ENCODE measurements around the gene ABCC1.

The ABCC1 gene

DNA sequence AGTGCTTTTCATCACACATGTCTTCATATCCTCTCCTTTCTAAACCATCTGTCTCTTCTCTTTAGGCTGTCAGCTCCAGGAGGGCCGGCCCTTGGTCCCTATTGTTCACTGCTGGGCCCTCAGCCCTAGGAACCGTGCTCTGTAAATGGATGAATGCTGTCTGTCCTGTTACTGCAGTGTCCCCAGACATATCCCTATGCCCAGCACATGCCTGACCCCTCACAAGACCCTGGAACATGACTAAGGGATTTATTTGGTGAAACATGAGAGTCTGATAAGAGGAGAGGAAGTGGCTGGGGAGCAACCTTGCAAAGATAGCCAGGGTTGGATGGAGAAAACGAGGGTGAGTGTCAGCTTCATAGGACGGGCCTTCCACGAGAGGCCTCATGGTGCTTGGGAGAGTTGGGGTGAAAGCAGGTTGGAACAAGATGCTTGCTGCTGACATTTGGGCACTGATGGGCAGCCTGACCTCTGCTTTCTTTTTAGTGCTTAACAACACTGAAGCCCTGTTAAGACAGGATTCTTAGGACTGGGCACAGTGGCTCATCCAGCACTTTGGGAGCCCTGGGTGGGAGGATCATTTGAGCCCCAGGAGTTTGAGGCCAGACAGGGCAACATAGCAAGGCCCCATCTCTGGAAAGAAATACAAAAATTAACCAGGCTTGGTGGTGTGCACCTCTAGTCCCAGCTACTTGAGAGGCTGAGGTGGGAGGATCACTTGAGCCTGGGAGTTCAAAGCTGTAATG is 39.0 kb downstream of the ABCC1 start:
- in situ Hi-C loops (cut with MboI; ENCODE audit: low sequenced_read_pairs): no loop called here

DNA sequence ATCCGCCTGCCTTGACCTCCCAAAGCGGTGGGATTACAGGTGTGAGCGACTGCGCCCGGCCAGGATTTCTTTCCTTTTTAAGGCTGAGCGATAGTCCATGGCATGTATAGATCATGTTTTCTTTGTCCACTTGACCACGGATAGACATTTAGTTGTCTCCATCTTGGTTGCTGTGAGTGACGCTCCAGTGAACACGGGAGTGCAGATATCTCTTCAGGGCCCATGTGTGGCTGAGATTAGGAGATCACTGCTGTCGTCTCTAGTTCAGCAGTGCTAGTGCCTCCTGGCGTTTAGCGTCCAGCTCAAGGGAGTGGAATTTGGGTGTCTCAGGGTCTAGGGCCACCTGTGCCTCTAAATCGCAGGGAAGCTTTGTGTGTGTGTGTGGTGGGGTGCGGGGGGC is 41.5 kb downstream of the ABCC1 start:
- in situ Hi-C loops (cut with MboI; ENCODE audit: low sequenced_read_pairs): no loop called here

DNA sequence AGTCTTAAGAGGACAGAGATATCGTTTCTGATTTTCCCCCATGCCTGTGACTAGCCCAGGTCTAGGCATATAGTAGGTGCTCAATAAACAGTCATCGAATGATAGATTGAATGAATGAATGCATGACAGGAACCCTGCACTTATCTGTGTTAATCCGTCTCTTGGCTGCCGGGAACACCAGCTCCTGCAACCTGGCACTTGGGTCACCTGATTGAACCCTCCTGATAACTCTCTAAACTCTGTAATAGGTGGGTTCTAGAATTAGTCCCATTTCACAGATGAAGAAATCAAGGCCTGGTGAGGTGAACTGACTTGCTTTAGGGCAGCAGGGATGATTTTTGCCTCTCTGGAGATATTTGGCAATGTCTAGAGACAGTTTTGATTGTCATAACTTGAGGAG is 43.7 kb downstream of the ABCC1 start:
- in situ Hi-C loops (cut with MboI; ENCODE audit: low sequenced_read_pairs): no loop called here

DNA sequence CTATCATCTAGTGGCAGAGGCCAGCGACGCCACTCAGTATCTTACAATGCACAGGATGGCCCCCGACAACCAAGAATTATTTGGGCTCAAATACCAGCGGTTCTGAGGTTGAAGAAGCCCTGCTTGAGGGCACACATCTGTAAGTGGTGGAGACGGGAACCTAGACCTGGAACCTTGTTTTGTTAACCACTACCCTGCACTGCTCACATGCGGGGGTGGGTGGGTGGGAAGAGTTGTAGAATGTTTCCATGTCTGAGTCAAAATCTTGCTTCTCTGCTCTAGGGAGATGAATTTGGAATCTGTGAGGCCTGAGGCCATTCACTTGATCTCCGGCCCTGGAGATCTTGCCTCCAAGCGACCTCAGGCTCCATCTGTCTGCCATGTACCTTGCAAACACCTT is 44.1 kb downstream of the ABCC1 start:
- in situ Hi-C loops (cut with MboI; ENCODE audit: low sequenced_read_pairs): no loop called here

DNA sequence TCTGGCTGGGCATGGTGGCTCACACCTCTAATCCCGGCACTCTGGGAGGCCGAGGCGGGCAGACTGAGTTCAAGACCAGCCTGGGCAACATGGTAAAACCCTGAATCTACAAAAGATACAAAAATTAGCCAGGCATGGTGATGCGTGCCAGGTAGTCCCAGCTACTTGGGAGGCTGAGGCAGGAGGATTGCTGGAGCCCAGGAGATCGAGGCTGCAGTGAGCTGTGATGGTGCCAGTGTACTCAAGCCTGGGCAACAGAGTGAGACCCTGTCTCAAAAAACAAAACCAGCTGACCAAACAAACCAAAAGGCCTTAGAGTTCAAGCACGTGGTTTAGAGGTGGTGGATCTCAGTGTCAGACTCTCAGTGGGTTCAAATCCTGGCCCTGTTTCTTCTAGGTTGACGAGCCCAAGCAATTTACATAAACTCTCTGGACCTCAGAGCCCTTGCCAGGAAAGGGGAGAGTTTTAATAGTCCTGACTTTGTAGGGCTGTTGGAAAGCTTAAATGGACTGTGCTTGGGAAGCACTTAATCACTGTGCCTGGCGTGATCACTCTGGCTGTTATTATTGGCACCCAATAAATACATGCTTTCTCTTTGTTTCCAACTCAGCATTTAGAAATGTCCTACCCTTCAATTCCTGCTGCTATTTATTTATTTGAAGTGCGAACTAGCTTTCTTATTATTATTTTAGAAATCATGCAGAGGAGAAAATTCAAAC is 44.7 kb downstream of the ABCC1 start:
- in situ Hi-C loops (cut with MboI; ENCODE audit: low sequenced_read_pairs): no loop called here

DNA sequence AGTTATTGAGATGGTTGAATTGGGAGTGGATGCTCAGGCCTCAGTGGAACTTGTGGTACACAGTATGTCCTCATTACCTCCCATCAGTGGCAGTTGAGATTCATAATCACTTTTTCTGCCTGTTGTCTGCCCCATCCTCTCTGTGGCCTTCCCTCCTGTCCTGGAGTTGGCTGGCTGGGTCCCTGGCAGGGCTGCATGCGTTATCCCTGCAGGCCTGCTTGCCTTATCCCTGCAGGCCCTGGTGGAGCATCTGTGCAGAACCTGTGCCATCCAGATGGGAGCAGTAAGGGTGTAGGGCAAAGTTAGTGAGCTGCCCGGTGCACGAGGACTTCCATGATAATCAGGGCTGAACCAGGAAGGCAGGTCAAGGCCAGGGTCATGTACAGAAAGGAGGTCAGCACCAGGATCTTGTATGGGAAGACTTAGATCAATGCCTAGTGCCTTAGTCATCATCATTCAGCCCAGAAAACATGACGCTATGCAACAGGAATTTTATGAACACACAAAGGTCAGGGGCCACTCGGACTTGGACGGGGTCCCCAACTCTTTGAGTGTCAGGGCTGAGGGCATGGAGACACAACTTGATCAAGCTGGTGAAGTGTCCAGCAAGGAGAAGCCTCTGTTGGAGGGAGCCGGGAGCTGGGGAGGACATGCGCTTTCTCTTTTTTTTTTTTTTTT is 47.2 kb downstream of the ABCC1 start:
- in situ Hi-C loops (cut with MboI; ENCODE audit: low sequenced_read_pairs): no loop called here

DNA sequence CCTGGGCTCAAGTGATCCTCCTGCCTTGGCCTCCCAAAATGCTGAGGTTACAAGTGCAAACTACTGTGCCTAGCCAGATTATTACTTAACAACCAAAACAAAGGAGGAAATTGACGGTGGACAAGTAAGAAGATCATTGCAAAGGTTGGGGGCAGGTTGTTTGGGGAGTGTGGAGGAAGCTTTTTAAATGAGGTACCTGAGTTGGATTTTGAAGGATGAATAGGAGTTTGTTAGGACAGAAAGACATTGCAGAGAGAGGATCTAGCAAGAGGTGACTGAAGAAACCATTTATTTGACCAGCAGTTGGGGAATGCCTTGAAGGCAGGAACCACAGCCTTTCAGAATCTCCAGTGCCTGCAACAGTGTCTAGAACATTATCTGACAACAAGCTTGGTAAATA is 51.3 kb downstream of the ABCC1 start:
- in situ Hi-C loops (cut with MboI; ENCODE audit: low sequenced_read_pairs): no loop called here

DNA sequence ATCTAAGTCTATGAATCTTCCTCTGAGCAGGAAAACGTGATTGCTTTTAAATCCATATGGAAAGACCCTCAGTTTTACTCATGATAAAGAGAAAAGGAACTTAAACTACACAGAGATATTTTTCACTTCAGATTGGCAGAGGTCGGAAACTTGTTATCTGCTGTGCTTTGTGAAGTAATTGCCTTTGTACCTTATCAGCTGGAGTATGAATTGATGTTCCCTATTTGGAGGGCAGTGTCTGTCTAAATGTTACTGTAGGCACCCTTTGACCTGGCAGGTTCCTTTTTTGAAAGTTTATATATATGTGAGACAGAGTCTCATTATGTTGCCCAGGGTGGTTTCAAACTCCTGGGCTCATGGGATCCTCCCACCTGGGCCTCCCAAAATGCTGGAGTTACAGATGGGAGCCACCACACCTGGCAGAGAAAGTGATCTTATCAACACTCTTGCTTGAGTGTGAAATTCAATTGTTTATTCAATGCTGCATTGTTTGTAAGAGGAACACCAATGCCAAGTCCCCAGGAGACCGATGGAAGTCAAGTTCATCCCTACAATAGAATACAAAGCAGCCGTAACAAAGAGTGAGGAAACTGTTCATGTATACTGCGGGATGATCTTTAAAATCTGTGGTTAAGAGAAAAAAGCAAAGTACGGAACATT is 52.3 kb downstream of the ABCC1 start:
- in situ Hi-C loops (cut with MboI; ENCODE audit: low sequenced_read_pairs): no loop called here

DNA sequence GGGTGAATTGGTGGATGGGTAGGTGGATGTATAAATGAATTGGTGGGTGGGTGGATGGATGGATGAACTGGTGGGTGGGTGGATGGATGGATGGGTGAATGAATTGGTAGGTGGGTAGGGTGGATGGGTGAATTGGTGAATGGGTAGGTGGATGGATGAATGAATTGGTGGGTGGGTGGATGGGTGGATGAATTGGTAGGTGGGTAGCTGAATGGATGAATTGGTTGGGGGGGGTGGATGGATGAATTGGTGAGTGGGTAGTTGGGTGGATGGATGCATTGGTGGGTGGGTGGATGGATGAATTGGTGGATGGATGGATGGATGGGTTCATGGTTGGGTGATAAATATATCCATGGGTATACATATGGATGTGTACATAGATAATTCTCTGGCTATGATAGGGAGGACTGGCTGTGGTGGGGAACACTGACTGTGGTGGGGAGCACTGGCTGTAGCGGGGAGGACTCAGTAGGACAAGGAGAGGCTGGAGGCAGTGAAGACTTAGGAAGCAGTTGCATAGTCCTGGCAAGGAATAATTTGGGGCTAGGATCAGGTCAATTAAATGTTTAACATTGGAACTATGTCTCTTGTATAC is 54.4 kb downstream of the ABCC1 start:
- in situ Hi-C loops (cut with MboI; ENCODE audit: low sequenced_read_pairs): no loop called here

DNA sequence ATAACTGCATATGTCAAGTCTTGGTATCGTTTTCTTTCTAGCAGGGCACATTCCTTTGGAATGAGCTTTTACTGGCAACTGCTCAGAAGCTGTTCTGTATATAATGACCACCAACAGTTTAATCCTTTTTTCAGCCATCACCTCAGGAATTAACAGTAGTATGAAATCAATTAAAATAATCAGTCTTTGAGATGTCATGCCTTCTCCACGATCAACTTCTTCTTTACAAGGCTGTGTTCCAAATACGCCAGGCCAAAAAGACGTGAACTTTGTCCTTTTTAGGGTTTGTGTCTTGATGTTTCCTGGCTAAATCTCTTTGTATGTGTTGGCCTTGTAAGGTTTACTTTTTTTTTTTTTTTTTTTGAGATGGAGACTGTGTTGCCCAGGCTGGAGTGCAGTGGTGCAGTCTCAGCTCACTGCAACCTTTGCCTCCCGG is 54.9 kb downstream of the ABCC1 start:
- in situ Hi-C loops (cut with MboI; ENCODE audit: low sequenced_read_pairs): no loop called here

DNA sequence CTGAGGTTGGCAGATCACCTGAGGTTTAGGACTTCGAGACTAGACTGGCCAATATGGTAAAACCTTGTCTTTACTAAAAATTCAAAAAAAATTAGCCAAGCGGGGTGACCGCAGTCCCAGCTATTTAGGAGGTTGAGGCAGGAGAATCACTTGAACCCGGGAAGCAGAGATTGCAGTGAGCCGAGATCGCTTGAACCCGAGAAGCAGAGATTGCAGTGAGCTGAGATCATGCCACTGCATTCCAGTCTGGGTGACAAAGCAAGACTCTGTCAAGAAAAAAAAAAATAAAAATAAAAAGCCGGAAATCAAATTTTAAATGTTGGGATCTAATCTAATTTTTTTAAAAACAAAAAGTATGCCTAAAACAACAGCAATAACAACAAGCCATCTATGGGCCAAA is 56.3 kb downstream of the ABCC1 start:
- in situ Hi-C loops (cut with MboI; ENCODE audit: low sequenced_read_pairs): no loop called here

DNA sequence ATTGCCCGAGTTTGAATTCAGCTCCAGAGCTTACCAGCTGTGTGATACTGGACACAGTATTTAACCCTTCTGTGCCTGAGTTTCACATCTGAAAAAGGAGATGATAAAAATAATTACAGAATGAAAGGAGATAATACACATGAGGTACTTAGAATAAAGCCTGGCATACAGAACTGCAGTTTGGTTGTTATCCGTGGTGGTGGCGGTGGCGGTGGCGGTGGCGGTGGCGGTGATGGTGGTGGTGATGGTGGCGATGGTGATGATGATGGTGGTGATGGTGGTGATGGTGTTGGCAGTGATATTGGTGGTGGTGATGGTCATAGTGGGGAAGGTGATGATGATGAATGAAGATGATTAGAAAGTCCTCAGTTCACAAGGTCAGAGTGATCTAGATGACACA is 57.2 kb downstream of the ABCC1 start:
- in situ Hi-C loops (cut with MboI; ENCODE audit: low sequenced_read_pairs): no loop called here

DNA sequence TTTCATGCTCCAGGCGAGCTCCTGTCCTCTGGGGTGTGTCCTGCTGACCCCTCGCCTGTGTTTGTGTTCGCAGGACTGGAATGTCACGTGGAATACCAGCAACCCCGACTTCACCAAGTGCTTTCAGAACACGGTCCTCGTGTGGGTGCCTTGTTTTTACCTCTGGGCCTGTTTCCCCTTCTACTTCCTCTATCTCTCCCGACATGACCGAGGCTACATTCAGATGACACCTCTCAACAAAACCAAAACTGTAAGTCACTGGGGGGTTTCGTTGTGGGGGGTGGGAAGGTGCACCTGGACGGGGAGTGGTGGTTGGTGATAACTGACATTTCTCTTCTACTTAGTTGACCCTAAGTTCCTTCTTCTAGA is 58.3 kb downstream of the ABCC1 start:
- in situ Hi-C loops (cut with MboI; ENCODE audit: low sequenced_read_pairs): no loop called here

DNA sequence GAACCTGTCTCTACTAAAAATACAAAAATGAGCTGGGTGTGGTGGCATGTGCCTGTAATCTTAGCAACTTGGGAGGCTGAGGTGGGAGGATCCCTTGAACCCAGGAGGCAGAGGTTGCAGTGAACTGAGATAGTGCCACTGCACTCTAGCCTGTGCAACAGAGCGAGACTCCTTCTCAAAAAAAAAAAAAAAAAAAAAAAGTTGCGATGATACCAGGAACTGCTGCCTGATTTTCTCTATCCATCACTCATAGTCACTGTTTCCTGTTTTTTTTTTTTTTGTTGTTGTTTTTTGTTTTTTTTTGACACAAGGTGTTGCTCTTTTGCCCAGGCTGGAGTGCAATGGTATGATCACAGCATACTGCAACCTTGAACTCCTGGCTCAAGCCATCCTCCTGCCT is 59.2 kb downstream of the ABCC1 start:
- in situ Hi-C loops (cut with MboI; ENCODE audit: low sequenced_read_pairs): no loop called here

DNA sequence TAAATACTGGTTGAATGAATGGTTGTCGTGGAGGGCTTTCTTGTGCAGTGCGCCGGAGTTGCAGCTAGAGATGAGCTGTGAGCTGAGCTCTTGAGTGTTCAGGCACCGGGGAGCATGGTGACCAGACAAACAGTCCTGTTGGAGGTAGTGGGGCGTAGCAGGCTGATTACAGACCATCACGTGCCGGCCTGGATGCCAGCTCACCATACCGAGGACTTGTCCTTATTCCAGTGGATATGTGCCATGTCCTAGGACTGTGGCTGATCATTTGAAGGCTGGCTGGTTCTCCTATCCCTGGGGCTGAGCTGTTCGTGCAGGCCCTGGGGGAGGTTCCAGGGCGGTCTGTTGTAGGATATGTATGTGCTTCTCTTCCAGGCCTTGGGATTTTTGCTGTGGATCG is 60.0 kb downstream of the ABCC1 start:
- in situ Hi-C loops (cut with MboI; ENCODE audit: low sequenced_read_pairs): no loop called here

DNA sequence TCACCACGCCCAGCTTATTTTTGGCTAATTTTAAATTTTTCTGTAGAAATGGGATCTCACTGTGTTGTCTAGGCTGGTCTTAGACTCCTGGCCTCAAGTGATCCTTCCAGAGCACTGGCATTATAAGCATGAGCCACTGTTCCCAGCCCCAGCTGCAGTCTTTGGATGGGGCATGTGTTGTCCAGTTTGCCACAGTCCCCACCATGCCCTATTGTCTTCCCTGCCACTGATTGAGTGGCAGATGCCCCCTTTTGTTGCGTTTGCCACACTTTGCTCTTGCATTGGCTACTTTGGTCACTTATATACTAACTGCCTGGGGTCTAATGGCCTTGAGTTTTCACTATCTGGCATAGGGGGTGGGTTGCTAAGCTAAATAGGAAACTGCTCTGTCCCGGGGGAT is 60.8 kb downstream of the ABCC1 start:
- in situ Hi-C loops (cut with MboI; ENCODE audit: low sequenced_read_pairs): no loop called here

DNA sequence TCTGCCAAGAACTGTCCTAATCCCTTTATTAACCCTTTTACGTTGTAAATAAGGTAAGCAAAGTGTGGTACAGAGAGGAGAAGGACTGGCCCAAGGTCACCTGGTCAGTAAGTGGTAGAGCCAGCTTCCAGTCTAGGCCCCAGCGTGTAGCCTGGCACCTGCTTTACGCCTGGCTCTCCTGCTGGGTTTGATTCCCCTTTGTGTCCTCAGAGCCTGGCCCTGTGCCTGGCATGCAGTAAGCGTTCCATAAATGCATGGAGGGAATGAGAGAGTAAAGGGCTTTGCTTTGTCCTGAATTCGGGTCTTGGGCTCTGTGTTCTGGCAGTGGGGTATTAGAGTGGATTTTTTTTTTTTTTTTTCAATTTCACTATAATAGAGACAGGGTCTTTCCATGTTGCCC is 62.7 kb downstream of the ABCC1 start:
- in situ Hi-C loops (cut with MboI; ENCODE audit: low sequenced_read_pairs): no loop called here

DNA sequence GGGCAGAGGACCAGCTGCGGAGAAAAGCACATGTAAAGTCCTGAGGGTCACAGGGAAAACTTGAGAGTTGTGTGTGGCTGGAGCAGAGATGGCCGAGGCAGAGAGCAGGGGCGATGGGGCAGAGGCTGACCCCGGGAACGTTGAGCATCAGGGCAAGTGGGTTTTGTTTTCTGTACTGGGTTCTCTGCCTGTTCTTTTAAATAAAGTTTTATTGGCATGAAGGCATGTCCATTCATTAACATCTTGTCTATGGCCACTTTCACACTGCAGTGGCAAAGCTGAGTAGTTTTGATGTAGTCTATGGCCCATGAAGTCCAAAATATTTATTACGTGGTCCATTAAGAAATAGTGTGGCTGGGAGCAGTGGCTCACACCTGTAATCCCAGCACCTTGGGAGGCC is 64.4 kb downstream of the ABCC1 start:
- in situ Hi-C loops (cut with MboI; ENCODE audit: low sequenced_read_pairs): no loop called here

DNA sequence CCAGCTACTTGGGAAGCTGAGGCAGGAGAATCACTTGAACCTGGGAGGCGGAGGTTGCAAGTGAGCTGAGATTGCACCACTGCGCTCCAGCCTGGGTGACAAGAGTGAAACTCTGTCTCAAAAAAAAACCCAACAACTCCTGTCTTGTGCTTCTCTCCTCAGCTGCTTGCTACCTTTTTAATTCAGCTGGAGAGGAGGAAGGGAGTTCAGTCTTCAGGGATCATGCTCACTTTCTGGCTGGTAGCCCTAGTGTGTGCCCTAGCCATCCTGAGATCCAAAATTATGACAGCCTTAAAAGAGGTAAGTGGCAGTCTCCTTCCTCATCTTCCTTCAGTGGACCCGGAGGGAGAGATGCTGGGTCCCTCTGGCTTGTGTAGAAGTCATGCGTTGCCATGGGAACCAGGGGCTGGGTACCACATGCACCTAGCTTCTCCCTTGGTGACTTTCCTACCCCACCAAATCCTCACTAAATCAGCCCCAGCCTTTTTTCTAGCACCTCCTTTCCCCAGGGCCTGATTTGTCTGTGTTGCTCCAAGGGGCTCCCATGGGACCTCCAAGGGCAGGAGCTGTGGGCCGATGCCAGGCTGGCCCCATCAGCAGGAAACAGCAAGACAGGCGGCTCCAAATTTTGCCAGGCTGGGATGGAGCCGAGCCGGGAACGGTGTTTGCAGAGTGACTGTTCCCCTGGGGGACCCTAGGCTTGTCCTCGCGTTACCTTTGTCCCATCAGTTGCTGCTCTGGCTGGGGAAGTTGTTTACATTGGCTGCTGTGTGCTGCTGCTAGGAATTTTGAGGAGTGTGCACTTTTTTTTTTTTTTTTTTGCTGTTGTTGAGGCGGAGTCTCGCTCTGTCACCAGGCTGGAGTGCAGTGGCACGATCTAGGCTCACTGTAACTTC is 65.2 kb downstream of the ABCC1 start:
- in situ Hi-C loops (cut with MboI; ENCODE audit: low sequenced_read_pairs): no loop called here

DNA sequence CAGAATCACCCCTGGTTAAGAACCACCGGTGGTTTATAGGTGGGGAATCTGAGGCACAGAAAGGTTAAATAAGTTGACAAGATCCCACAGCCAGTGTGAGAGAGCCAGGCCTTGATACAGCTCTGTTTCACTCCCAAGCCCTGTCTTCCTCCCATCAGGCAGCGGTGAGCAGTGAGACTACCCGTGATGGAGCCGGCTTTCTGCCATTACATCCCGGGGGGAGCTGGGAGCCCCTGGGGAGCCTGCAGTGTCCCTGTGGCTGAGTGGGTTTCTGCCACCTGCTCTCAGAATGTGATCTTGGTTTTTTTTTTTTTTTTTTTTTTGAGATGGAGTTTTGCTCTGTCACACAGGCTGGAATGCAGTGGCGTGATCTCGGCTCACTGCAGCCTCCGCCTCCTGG is 66.4 kb downstream of the ABCC1 start:
- in situ Hi-C loops (cut with MboI; ENCODE audit: low sequenced_read_pairs): no loop called here
